Mesodermal cell (in vitro differentiated cells): Measurements from ENCODE around the gene ULBP3.

ENCODE experiments used
- H3K27ac ChIP-seq: 2 replicates; pipeline ENCODE4 v1.7.0; 2013; ENCODE audit warnings: mild to moderate bottlenecking, low read depth, low read length, moderate library complexity; ENCODE audit not compliant: severe bottlenecking
- H3K36me3 ChIP-seq: 2 replicates; pipeline ENCODE4 v1.7.1; 2013; ENCODE audit warnings: mild to moderate bottlenecking, low read length, moderate library complexity; ENCODE audit not compliant: control insufficient read depth, insufficient read depth
- H3K4me1 ChIP-seq: one replicate; pipeline ENCODE4 v1.7.1; 2013; ENCODE audit warnings: mild to moderate bottlenecking, low read length; ENCODE audit not compliant: insufficient read depth, control insufficient read depth, poor library complexity, severe bottlenecking
- H3K4me3 ChIP-seq: 2 replicates; pipeline ENCODE4 v1.7.0; 2013; ENCODE audit warnings: low read length, control low read depth, mild to moderate bottlenecking; ENCODE audit not compliant: insufficient read depth, poor library complexity, severe bottlenecking; ENCODE audit errors: extremely low read depth
- H3K9me3 ChIP-seq: 2 replicates; pipeline ENCODE4 v1.7.1; 2013; ENCODE audit warnings: mild to moderate bottlenecking, low read length, moderate library complexity; ENCODE audit not compliant: control insufficient read depth
- WGBS, 2 experiments: methylation state at CpG; one replicate each; pipeline ENCODE4 v1.1.5; 2013; ENCODE audit warnings: missing lambda C conversion rate in 2 of 2; ENCODE audit not compliant: insufficient coverage in 2 of 2; 5-methylcytosine and 5-hydroxymethylcytosine counted together

ULBP3 gene

GRCh38 chr6:150098155-150098554 is 29.2 kb upstream of the ULBP3 start:
- H3K27ac ChIP-seq, result no peak overlapping the region
- WGBS, 2 experiments, result 90 to 96% methylated on average over 10 of the region's 10 CpGs
- H3K4me1 ChIP-seq, result no peaks in the 10 kb centered on the region
- H3K4me3 ChIP-seq, result no peak overlapping the region
- H3K9me3 ChIP-seq, result no peaks in the 10 kb centered on the region
- H3K36me3 ChIP-seq, result no peaks in the 10 kb centered on the region

- no peaks in the 10 kb centered on the region for H3K4me1 ChIP-seq
- H3K4me3 ChIP-seq, result no peak overlapping the region
- H3K36me3 ChIP-seq, result no peaks in the 10 kb centered on the region
- WGBS, 2 experiments, result 84 to 93% methylated on average over 6 of the region's 6 CpGs
- H3K27ac ChIP-seq, result no peak overlapping the region
- H3K9me3 ChIP-seq, result no peaks in the 10 kb centered on the region
Measured at GRCh38 chr6:150093397-150093796, 24.5 kb upstream of the ULBP3 start.

- H3K36me3 ChIP-seq, result no peaks in the 10 kb centered on the region
- H3K9me3 ChIP-seq, result no peaks in the 10 kb centered on the region
- no peak overlapping the region for H3K27ac ChIP-seq
- H3K4me3 ChIP-seq, result no peak overlapping the region
- H3K4me1 ChIP-seq, result no peaks in the 10 kb centered on the region
- 90 to 100% methylated on average over 2 of the region's 4 CpGs for WGBS, 2 experiments
Measured at GRCh38 chr6:150091476-150091875, 22.6 kb upstream of the ULBP3 start.

- Histone ChIP-seq H3K36me3 (no peaks in the 10 kb centered on the region), H3K4me1 (no peaks in the 10 kb centered on the region), H3K9me3 (no peaks in the 10 kb centered on the region), H3K27ac (no peak overlapping the region), H3K4me3 (no peak overlapping the region)
- 80% methylated on average over 2 of the region's 3 CpGs for WGBS, 2 experiments
Measured at GRCh38 chr6:150090328-150090727, 21.4 kb upstream of the ULBP3 start.

DNA sequence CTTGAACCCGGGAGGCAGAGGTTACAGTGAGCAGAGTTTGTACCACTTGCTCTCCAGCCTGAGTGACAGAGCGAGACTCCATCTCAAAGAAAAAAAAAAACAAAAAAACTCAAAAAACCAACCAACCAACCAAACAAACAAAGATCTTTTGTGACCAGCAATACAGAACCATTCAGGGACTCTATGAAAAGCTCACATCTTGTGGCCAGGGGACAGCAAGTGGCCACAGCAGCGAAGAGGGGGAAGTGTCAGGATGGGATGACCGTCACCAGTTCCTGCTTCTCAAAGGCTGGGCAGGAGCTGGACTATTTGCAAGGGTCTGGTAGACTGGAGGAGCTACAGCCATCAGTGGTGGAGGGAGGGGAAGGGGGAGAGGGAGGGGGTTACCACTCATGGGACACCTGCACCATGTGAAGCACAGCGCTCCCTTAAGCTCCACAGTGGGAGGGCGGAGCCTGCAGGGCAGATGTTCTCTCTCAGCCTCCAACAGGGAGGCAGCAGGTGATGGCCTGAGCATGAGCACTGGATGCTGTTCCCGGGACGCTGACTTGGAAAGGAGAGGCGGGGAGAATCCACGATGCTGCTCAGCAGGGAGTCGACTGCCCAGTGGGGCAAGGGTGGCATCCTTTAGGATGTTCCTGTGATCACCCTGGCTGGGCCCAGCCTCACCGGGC is 19.7 kb upstream of the ULBP3 start:
- 88 to 90% methylated on average over 7 to 11 of the region's 12 CpGs for WGBS, 2 experiments
- Histone ChIP-seq H3K9me3 (no peaks in the 10 kb centered on the region), H3K27ac (no peak overlapping the region), H3K36me3 (no peaks in the 10 kb centered on the region), H3K4me3 (no peak overlapping the region), H3K4me1 (no peaks in the 10 kb centered on the region)

- no peaks in the 10 kb centered on the region for H3K4me1 ChIP-seq
- no peak overlapping the region for H3K4me3 ChIP-seq
- no peak overlapping the region for H3K27ac ChIP-seq
- 86% methylated on average over 1 of the region's 1 CpG; no CpG with 5 or more reads in 1 of the 2 experiments for WGBS, 2 experiments
- no peaks in the 10 kb centered on the region for H3K9me3 ChIP-seq
- no peaks in the 10 kb centered on the region for H3K36me3 ChIP-seq
Measured at GRCh38 chr6:150087336-150087735, 18.4 kb upstream of the ULBP3 start.

GRCh38 chr6:150086026-150086425 is 17.1 kb upstream of the ULBP3 start:
- H3K36me3 ChIP-seq, result no peaks in the 10 kb centered on the region
- no peaks in the 10 kb centered on the region for H3K9me3 ChIP-seq
- H3K27ac ChIP-seq, result no peak overlapping the region
- 90 to 92% methylated on average over 3 to 5 of the region's 7 CpGs for WGBS, 2 experiments
- H3K4me1 ChIP-seq, result no peaks in the 10 kb centered on the region
- no peak overlapping the region for H3K4me3 ChIP-seq

DNA sequence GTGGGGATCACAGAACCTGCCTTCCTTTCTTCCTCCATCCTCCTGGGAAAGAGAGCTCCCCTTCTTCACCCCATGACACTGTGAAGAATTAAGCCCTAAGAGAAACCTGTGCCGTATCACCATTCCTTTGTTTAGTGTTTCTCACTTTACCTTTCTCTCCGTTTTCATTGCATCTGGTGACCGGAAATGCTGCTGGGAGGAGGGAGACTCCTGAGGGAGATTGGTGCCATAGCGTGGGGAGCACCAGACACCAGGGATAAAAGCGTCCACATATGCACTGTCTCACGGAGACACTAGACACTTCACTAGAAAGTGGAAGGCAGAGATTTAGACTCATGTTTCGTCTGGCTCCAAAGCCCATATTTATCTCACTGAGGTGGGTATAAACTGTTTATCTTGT is 15.5 kb upstream of the ULBP3 start:
- Histone ChIP-seq H3K4me1 (peaks cover 2% of the 10 kb centered on the region), H3K4me3 (no peak overlapping the region), H3K36me3 (no peaks in the 10 kb centered on the region), H3K9me3 (no peaks in the 10 kb centered on the region), H3K27ac (no peak overlapping the region)
- 88% methylated on average over 3 to 5 of the region's 7 CpGs for WGBS, 2 experiments

DNA sequence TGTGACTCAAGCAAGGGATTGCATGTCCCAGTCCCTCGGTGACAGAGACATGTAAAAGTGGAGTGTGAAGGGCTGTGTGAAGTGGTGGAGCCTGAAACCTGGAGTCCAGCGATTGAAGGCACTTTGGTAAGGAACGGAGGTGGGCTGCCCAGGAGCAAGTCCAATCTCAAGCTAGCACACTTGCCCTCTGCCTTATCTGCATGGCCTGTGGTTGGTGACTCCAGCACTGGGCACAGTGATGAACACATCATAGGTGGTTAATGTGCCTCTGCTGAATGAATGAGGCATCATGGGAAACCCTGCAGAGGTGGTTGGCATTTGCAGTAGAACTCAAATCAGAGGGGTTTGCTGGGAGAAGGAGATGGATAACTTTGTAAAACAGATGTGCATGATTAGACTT is 14.9 kb upstream of the ULBP3 start:
- H3K4me3 ChIP-seq, result no peak overlapping the region
- 83 to 89% methylated on average over 2 to 3 of the region's 3 CpGs for WGBS, 2 experiments
- H3K27ac ChIP-seq, result no peak overlapping the region
- peaks cover 4% of the 10 kb centered on the region for H3K4me1 ChIP-seq
- H3K9me3 ChIP-seq, result no peaks in the 10 kb centered on the region
- no peaks in the 10 kb centered on the region for H3K36me3 ChIP-seq

- no peaks in the 10 kb centered on the region for H3K9me3 ChIP-seq
- no CpG with 5 or more reads among the region's 4 CpGs for WGBS, 2 experiments
- no peak overlapping the region for H3K27ac ChIP-seq
- H3K4me1 ChIP-seq, result peaks cover 4% of the 10 kb centered on the region
- H3K36me3 ChIP-seq, result no peaks in the 10 kb centered on the region
- H3K4me3 ChIP-seq, result no peak overlapping the region
Measured at GRCh38 chr6:150081702-150082101, 12.8 kb upstream of the ULBP3 start.

DNA sequence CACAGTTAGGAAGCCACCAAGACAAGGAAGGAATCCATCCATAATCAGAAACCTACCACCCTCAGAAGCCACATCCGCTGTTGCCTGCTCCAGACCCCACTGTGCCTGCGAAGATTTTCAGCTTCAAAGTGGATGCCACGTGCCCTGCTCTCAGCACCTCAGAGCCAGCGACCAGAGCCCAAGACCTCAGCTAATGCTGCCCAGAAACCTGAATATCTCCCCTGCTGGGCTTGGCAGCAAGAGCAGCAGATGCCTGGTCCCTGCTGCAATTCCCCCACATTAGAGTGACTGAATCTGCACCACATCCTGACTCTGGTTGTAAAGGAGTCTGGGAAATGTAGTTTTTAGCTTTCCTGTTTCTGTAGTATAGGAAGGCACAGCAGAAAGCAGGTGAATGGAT is 10.7 kb upstream of the ULBP3 start:
- no peak overlapping the region for H3K4me3 ChIP-seq
- WGBS, 2 experiments, result 60 to 64% methylated on average over 1 to 4 of the region's 4 CpGs

More for the DNA sequence above, 10.7 kb upstream of the ULBP3 start:
- H3K27ac ChIP-seq, result no peak overlapping the region
- no peaks in the 10 kb centered on the region for H3K9me3 ChIP-seq
- peaks cover 11% of the 10 kb centered on the region for H3K4me1 ChIP-seq
- H3K36me3 ChIP-seq, result no peaks in the 10 kb centered on the region
